DMS 273 treated with DMSO at 0.1 percent for 48 hours (cell line): Measurements from ENCODE around the gene GPR155.

Experiments used
- DNase-seq: peaks from one replicate; lab custom pipeline; 2025; lab: John Stamatoyannopoulos, UW

Gene GPR155, protein sequence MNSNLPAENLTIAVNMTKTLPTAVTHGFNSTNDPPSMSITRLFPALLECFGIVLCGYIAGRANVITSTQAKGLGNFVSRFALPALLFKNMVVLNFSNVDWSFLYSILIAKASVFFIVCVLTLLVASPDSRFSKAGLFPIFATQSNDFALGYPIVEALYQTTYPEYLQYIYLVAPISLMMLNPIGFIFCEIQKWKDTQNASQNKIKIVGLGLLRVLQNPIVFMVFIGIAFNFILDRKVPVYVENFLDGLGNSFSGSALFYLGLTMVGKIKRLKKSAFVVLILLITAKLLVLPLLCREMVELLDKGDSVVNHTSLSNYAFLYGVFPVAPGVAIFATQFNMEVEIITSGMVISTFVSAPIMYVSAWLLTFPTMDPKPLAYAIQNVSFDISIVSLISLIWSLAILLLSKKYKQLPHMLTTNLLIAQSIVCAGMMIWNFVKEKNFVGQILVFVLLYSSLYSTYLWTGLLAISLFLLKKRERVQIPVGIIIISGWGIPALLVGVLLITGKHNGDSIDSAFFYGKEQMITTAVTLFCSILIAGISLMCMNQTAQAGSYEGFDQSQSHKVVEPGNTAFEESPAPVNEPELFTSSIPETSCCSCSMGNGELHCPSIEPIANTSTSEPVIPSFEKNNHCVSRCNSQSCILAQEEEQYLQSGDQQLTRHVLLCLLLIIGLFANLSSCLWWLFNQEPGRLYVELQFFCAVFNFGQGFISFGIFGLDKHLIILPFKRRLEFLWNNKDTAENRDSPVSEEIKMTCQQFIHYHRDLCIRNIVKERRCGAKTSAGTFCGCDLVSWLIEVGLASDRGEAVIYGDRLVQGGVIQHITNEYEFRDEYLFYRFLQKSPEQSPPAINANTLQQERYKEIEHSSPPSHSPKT

DNA sequence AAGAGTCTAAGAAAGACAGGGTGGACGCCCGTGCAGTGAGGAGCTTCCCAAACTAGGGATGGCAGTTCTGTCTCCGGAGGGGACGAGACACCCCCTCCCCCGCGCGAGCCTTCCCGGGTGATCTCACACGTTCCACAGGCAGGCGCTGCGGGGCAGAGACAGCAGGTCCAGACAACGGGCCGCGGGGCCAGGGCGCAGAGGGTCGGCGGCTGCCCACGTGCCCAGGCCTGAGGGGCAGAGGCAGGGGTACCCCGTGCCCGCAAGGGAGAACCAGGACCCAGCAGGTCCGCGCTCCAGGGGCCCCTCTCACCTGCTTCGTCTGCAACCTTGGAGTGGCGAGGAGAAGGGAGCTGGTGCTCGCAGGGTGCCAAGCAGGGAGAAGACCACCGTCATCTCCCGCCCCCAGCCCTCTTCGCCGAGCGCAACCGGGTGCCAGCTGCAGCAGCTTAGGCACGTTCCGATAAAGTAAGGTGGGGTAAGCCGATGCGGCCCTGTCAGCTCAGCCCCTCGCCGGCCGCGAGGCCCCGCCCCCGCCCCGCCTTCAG is at the start of gene GPR155:
Gene GPR155 (minus strand): TSS at position 467 of the 545 bp plus-strand sequence. CDS start 5,073 bp downstream, outside the sequence.
- DNase-seq: no peak

DNA sequence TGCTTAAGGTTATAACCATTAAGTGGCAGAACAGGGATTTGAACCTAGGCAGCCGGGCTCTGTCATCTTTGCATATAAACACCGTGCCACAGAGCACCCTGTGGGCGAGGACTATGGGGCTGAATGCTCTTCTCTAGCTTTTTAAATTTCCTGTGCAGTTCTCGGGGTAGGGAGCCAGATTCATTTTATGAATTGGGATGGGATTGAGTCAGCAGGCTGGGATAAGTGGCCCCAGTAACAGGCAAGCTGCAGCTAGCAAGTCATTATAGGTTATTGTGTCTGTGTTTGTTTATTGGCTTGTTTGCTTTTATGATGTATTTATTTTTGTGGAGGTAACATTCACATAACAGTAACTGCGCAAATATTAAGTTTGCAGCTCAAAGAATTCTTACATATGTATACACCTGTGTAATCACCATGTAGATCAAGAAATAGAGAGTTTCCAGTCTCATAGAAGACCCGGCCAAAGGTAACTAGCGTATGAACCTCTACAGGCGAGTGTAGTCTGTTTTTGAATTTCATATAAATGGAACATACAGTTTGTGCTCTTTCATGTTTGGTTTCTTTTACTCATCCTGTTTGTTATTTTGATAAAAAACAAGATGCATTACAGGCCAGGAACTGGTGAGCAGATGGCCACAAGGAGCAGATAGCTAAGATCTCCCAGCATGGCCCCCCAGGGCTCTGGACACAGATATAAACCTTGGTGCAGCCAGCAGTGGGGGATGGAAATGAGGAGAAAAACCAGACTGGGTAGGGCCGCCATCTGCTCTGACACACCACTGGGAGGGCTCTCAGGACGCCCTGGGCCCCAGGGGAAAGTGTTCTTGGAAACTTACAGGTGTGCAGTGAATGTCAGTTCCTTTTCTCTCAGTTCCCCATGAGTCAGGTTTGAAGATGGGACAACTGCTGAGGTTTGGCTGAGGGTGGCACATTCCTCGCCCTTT is 49.2 kb upstream of the GPR155 start:
- DNase-seq: peak; percentile 87

DNA sequence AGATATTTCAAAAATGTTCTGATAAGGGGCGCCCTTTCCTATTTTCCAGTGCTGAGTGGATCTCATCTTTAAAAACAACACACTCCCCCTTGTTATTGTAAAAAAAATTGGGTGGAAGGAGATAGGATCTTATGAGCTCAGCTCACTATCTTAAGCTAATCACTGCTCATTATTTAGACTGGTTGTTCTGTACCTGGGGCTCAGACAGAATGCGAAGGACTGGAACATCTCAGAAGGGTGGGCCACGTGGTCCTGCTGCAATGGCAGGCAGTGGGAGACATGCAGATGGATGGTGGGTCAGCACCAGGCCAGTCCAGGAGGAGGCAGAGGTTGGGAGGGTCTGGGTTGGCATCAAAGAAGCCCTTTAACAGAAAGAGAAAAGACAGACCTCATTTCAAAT is 48.3 kb upstream of the GPR155 start:
- no peak for DNase-seq

DNA sequence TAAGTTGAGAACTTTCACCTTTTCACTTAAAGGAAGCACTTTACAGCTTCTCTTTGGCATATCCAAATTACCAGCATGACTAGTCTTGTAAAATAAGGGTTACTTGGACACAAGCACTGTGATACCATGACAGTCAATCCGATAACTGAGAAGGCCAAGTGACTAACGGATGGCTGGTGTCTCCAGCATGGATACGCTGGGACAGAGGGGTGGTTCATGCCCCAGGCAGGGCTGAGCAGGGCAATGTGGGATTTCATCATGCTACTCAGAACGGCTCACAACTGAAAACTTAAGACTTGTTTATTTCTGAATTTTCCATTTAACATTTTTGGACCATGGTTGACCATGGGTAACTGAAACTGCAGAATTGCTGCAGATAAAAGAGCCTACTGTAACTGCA is 43.1 kb upstream of the GPR155 start:
- DNase-seq: no peak

DNA sequence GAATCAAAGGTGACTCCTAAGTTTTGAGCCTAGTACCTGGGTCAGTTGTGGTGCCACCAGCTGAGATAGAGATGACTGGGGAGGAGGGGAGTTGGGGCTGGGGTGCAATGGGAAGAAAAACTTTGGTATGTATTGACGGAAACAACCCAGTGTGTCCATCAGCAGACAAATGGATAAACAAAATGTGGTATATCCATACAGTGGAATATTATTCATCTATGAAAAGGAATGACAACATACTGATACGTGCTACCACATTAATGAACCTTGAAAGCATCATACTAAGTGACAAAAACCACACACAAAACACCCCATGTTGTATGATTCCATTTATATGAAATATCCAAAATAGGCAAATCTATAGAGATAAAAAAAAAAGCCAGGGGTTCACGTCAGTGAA is 41.1 kb upstream of the GPR155 start:
- no peak for DNase-seq

DNA sequence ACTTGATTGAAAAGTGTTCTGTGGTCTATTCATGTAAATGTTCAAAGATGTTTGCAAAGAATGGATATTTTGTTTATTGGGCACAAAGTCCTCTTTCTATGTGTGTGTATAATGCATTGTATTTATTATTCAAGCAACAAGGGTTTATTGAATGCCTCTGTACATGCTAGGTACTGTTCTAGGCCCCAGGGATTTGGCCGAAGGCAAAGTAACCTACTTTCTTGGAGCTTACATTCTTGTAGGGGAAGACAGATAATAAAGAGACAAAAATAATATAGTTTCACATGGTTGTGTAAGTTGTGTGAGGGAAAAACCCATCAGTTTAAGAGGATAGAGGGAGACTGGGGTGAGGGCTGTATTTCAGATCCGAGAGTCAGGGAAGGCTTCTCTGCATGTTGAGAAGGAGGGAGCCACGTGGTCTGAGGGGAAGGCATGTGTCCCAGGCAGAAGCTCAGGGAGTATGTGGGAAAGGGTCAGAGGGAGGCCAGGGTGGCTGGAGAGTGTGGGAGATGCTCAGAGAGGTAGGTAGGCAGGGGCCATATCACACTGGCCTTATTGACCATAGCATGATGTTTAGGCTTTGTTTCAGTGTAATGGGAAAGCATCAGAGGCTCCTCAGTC is 40.4 kb upstream of the GPR155 start:
- DNase-seq: no peak

DNA sequence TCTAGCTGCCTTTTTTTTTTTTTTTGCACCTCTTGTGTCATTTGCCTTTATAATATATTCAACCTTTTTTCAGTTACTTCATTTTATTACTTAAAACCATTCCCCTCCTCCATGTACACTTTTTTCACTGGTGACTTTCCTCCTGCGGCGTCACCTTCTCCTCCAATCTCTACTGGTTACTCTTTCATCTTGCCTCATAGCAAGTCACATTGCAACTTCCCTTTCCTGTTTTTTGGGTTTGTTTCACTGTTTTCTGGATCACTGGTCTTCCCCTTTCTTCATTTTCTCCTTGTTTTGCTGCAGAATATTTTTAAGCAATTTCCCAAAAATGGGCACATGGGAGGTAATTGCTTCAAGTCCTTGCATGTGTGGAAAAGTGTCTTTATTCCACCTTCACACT is 37.7 kb upstream of the GPR155 start:
- DNase-seq: no peak

DNA sequence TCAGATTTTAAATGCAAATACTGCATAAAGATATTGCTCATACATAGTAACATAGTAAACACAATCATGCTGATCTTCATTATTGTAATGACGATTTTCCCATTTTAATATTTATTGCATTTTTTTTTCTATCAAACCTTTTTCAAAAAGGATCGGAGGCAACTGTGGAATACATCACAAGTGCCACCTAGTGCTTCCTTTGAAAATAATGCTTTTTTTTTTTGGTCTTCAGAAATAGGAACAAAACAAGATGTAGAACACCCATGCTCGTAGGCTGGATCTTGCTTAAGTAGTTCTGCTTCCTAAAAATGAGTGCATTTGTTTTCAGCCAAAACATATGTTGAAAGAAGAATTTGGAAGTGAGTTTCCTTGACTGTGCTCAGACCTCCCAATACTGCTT is 35.7 kb upstream of the GPR155 start:
- no peak for DNase-seq

DNA sequence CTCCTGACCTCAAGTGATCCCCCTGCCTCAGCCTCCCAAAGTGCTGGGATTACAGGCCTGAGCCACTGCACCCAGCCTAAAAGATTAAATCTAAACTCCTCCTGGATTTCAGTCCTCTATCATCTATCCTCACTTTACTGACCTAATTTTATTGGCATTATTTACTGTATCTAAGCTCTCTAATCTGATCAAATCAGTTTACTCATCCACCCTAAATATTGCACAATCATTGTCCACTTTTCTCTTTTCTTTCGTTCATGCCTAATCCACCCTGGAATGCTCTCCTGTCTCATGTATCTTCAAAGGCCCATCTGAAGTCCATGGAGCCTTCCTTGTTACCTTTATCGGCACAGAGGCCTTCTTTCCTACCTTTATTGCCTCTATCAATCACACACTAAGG is 31.6 kb upstream of the GPR155 start:
- DNase-seq: no peak

DNA sequence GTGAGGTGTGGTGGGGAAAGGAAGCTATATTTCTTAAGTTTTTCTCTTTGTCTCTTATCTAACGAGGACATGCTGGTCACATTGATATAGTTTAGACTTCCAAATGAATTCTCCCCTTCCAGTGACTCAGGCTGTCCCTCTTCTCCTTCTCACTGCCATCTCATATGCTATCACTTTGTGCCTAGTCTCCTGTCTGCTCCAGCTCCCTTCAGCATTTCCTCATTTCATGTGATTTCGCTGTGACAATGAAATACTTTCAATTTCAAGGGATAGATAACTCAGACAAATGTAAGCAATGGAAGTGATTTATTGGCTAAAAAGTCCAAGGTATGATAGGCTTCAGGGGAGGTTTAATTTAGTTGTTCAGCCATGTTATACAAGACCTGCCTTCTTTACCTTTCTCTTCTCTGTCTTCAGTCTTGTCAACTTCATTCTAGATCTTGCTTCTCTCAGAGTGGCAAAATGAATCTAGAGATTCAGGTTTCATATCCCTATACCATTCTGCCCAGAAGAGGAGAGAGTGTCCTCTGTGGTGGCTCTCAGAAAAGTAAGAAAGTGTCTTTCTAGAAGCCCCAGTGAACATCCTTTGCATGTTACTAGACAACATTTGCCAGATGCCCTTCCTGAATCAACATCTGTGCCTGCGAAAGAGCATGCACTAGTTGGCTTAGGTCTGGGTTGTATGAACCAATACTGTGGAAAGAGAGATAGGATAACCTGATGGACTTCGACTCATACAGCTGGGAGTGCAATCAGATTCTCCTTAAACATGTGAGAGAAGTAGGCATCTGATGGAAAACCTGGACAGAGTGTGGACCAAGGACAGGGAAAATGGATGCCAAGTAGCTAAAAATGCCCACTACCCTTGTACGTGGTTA is 29.9 kb upstream of the GPR155 start:
- DNase-seq: no peak

DNA sequence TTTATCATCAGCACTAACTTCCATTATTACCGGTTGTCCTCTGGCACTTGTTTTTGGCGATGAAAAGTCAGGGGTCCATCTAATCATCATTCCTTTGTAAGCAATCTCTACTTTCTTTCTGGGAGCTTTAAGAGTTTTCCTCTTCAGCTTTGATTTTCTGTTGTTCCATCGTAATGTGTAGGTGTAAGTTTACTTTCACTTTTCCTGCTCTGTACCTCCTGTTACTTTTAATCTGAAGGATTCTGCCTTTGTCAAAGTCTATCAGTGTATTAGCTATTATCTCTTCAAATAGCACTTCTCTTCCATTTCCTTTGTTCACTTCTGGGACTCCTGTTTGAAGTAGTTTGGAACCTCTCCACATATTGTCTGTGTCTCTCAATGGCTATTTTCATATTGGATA is 25.5 kb upstream of the GPR155 start:
- no peak for DNase-seq

DNA sequence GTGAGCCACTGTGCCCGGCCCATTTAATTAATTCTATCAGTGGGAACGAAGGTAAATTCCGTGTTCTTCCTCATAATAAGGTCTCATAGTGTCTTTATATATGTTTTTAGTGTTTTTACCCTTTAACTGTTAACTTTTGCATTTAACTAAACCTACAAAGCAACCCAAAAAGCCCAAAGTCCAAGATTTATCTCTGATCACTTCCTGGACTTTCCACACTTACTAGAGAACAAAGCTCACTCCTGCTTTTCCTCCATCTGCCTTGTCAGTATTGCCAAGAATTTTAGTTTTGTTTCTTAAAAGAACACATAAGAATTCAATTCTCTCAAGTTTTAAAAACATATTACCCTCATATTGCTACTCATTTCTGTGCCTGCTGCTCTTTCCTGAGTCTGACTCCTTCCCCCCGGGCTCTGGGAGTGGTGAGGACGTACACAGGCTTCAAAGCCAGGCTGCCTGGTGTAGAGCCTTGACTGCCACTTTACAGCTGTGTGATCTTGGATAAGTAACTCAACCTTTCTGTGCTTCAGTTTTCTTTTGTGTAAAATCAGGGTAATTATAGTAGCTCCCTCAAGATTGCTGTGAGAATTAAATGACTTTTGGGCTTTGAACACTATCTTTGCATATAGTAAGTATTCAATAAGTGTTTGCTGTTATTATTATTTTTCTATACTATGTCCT is 24.9 kb upstream of the GPR155 start:
- DNase-seq: no peak

DNA sequence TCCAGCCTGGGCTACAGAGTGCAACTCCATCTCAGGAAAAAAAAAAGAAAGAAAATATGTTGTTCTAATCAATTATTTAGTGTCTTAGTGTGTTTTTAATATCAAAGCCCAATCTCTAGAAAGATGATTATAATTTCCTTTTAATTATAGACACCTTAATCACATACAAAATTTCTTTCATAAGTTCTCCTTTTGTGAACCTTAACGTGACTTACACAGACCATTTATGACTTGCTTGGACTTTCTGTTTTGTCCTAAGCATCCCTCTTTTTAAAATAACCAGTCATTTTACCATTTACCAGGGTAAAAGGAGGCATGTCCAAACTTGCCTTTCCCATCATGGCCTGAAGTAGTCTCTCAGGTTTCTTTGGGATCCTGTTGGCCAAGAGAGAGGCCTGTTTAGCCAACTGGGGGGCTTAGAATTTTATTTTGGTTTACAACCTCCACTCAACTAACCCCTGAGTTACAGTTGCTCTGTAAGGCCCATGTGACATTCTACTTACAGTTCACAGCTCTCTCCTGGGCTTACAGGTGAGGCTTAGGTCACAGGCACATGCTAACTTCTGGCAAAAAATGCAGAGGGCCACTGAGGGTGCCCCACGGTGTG is 23.9 kb upstream of the GPR155 start:
- no peak for DNase-seq

DNA sequence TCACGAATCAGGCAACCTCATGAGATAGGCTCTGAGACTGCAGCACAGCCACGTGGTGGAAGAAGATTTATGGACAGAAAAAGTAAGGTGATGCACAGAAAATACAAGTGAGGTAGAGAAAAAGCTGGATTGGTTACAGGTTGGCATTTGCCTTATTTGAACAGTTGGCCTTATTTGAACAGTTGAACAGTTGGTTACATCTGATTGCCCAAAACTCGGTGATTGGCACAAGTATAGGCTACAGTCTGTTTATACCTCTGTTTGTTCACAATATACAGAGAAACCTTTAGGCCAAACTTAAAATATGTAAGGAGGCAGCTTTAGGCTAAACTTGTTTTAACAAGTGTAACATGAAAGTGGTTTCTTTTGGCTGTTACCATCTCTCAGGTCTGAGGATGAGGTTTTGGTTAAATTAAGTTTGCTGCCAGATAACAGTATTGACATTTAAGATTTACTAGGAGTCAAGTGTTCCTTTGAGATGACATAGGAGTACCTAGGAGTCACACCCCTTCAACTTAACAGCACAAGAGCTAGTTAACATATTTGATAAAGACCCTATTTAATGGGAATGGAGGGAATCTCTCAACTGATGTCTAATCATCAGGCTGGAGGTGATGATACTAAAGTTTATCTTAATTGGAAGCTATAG is 16.5 kb upstream of the GPR155 start:
- no peak for DNase-seq

DNA sequence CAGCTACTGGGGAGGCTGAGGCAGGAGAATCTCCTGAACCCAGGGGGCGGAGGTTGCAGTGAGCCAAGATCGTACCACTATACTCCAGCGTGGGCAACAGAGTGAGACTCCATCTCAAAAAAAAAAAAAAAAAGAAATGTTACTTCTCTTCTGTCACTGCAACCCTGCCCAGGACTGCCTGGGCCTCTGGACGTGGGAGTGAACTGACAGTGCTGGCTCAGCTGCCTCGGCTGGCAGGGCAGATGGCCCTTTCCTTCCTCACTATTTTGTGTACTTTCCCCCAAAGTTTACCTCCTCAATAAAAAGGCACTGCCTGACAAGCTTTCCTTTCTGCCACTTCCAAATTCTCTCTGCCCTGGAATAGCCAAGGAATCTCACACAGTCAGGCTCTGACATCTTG is 12.5 kb upstream of the GPR155 start:
- no peak for DNase-seq

DNA sequence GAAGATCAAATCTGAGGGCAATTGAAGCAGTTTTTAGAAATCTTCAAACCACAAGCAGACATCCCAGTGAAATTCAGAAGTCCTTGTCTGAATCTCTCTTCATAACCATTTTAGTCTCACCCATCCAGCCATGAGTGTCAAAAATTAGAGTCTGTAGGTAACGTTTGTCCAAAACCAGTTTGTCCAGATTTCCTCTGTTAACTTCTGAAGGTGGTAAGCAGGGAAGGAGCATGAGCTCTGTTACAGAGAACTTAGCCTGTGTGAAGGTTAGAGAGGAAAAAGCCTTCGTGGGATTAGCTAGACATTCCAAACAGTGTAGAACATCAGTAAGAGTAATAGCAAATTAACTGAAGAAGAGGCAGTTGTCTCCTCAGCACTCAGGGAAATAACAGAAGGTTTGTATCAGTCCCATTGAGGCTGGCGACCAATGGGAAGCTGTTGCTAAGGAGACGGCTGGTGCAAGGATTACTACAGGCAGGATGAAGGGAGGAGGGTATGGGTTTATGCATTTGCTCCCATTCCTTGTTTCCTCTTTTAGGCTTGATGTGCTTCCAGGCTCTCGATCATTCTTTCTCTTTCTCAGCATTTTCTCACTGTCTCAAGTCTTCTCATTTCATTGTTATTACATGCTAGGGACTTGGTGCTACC is 8.7 kb upstream of the GPR155 start:
- peak; percentile 28 for DNase-seq

DNA sequence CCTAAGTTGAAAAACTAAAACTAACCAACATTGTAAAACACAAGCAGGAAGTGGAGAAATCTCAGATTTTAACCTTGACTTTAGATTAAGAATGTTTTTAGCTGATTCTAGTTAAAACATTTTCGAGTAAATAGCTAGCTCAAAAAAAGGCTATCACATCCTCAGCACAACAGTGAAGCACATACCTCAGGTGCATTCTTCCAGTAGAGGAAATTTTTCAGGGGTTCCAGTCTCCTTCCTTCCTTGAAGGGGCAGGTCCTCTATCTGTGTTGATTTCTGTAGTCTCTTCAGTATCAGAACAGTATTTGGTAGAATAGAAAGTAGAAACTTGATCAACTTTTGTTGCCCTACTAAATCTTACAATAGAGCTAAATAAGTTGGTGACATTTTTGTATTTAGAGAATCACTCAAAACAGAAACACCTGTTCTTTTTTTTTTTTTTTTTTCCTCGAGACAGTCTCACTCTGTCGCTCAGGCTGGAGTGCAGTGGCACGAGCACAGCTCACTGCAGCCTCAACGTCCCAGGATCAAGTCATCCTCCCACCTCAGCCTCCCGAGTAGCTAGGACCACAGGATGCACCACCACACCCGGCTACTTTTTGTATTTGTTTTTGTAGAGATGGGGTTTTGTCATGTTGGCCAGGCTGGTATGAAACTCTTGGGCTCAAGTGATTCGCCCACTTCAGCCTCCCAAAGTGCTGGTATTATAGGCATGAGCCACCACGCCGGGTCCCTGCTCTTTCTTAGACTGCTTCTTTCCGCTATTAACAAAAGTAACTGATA is 6.9 kb upstream of the GPR155 start:
- DNase-seq: no peak
